HL-60/S4 (cell line): ENCODE data around the gene GNGT1.

ENCODE experiments used
- in situ Hi-C: fragments of 300-500 bp; cut with MboI; formaldehyde crosslinking; loops from 2 replicates; pipeline ENCODE4 v1.14.3; 2022; ENCODE audit warnings: low sequenced_read_pairs

The GNGT1 gene

GRCh38 chr7:93906267-93906666 lies at the start of gene GNGT1:
TSS of gene GNGT1 (plus strand) at chr7:93906567. CDS start at chr7:93906747, 180 bp downstream.
- in situ Hi-C loops = loop anchor here (25.0 kb wide), 1 partner anchor 181 kb away; no protein-coding TSS in a partner anchor

- in situ Hi-C loops = no loop called here
Measured at GRCh38 chr7:93858857-93859256, 47.5 kb upstream of the GNGT1 start.

GRCh38 chr7:93860261-93860660 lies 46.1 kb upstream of the GNGT1 start:
- in situ Hi-C loops = no loop called here

DNA sequence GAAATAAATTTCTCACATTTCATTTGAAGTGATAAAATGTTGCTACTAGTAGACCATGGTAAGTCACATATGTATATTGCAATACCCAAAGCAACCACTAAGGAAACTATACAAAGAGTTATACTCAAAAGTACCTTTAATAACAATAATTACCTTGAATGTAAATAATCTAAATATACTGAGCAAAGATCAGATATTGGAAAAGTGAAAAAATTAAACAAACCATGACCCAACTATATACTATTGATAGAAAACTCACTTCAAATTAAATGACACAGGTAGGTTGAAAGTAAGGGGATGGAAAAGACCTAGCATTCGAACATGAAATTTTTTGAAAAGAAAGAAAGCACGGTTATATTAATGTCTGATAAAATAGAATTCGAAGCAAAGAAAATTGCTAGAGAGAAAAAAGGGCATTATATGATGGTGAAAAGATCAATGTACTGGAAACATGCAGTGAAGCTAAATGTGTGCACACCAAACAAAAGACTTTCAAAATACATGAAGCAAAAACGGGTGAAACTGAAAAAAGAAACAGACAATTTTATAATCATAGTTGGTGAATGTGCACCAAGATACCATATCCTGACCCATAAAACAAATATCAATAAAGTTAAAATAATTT lies 44.9 kb upstream of the GNGT1 start:
- in situ Hi-C loops = no loop called here

DNA sequence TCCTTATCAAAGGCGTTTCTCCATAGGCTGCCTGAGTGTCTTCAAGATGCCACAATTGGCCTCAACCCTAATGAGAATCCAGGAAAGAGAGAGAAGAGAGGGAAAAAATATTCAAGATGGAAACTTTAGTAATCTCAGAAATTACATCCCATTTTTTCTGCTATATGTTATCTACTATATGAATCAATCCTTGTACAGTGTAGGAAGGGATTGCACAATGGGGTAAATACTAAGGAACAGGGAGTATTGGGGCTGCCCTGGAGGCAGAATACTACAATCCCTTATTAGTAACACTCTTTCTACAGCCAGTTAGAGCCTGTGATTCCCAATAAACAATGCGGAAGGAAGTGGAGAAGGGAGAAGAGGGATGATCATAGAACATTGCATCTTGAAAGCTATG lies 43.7 kb upstream of the GNGT1 start:
- in situ Hi-C loops = no loop called here

DNA sequence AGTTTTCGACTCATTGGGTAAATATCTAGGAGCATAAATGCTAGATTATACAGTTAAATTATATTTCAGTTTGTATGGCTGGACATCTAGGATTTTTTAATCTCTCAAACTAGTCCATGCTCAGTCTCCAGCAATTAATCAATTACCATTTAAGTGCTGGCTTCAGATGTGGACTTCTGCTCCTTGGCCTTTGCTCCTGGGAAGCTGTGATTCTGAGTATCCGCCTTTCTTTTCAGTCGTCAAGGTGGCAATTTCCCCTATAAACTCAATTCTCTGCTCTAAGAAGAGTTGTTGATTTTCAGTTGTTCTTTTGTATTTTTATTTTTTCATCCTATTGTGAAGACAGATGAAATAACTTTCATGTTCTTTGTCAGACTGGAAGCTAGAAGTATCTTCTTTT lies 39.5 kb upstream of the GNGT1 start:
- in situ Hi-C loops = no loop called here

GRCh38 chr7:93873998-93874574 lies 32.3 kb upstream of the GNGT1 start:
- in situ Hi-C loops = no loop called here

DNA sequence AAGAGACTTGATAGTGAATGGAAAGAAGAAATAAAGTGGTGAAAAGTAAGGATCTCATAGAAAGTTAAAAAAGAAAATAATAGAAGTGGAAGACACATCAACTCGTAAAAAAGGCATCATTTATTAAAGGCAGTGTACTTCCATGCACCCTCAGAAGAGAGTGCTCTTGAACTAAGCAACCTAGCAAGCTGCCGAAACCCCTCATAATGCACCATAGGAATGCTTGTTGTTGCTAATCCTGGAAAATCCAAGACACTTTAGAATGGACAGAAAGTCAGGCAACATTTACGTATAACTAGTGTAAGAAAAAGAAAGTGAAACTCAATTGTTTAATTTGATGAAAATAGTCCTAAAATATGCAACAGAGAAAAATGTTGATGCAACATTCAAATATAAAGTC lies 28.6 kb upstream of the GNGT1 start:
- in situ Hi-C loops = no loop called here

DNA sequence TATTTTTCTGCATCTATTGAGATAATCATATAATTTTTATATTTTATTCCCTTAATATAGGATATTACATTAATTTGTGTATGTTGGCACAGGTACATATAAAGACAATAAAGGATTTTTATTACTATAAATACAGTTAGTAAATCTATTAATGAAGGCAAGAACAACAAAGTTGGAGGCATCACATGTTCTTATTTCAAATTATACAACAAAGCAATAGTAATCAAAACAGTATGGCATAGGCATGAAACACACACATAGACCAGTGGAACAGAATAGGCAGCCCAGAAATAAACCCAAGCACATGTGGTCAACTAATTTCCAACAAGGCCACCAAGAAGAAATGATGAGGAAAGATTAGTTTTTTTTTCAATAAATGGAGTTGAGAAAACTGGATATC lies 27.0 kb upstream of the GNGT1 start:
- in situ Hi-C loops = no loop called here

DNA sequence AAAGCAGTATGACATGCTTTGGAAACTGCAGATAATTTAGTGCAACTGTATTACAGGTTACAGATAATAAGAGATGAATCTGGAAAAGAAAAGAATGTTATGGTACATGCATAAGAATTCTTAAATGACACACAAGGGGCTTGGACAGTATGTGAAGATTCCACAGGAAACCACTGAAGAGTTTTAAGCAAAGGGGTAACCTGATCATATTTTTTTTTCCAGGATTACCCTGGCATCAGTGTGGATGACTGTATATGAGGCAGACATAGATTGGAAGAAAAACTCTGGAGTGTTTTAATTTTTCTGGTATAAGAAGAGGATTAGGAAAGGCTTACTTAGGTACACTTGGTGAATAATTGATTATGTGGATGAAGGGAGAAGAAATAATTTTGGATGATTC lies 23.9 kb upstream of the GNGT1 start:
- in situ Hi-C loops = no loop called here

DNA sequence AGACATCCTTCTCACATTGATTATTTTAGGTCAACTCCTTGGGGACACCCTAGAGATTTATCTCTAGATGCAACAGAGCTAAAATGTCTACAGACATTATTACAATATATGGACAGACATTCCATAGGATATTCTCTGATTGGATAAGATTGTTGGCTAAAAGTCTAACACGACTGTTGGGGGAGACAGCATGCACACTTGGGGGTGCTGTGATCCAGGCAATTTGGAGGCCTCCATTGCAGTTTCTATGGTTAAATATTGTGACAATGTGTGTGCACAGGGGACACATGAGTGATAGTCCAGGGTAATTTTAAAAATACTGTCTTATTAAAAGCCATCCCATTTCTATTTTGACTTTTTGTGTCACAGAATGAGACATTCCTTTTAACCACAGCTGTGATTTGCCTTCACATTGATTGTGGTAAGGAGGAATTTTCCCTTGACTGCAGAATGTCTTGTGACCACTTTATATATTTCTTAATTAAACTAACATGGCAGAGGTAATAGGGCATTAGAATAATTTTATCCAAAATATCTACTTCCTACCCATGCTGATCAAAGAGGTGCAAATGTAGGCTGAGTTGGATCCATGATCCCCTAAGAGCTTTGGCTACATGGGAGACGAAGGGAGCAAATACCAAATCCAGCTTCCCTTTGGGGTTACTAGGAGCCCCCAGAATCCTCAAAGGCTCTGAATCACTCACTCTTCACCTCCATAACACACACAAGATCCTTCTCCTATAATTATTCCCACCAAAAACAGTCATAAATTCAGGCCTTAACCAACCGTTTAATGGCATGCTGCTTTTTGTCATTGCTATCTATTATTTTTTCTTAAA lies 23.1 kb upstream of the GNGT1 start:
- in situ Hi-C loops = no loop called here

DNA sequence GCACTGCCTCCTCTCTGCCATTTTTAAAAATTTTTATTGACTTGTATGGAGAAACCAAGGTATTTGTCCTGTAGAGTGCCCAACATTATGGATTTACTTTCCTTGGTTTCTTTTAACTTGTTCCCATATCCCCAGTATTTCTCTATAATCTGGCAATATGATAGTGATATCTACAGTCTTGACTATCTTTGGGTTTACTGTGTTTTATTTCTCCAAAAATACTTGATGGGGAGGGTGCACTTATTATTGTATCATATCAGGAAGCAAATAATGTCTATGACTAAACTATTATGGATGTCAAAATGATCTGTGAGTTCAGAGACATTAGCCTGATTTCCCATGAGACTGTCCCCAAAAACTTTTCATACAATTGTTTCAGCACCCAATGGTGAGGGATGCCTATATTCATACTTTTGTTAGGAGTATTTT lies 22.4 kb upstream of the GNGT1 start:
- in situ Hi-C loops = no loop called here

- in situ Hi-C loops = no loop called here
Measured at GRCh38 chr7:93884541-93884940, 21.8 kb upstream of the GNGT1 start.

- in situ Hi-C loops = no loop called here
Measured at GRCh38 chr7:93889261-93889660, 17.1 kb upstream of the GNGT1 start.

DNA sequence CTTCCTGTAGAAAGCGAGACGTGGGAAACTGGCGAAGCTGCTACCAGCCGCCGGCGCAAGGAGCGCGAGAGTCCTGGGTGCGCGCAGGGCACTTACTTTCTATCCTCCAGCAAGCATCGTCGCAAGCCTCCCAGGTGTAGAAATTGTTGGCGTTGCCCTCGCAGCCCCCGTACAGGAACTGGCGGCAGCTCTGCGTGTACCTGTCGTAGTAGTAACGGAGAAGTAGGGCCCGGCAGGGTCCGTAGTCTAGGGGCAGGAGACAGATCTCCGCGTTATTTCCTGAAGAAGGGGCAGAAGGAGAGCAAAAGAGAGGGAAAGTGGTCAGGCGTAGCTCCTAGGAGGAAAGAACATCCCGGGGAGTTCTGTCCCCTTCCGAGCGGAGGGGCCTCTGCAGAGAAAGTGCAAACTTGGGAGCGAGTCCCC lies 16.3 kb upstream of the GNGT1 start:
- in situ Hi-C loops = no loop called here

- in situ Hi-C loops = no loop called here
Measured at GRCh38 chr7:93890464-93891068, 15.8 kb upstream of the GNGT1 start, which contains the start of gene TFPI2. TSS of gene TFPI2 (minus strand) at chr7:93890753. CDS start at chr7:93890678, 75 bp downstream.

- in situ Hi-C loops = no loop called here
Measured at GRCh38 chr7:93894426-93894825, 11.9 kb upstream of the GNGT1 start.

DNA sequence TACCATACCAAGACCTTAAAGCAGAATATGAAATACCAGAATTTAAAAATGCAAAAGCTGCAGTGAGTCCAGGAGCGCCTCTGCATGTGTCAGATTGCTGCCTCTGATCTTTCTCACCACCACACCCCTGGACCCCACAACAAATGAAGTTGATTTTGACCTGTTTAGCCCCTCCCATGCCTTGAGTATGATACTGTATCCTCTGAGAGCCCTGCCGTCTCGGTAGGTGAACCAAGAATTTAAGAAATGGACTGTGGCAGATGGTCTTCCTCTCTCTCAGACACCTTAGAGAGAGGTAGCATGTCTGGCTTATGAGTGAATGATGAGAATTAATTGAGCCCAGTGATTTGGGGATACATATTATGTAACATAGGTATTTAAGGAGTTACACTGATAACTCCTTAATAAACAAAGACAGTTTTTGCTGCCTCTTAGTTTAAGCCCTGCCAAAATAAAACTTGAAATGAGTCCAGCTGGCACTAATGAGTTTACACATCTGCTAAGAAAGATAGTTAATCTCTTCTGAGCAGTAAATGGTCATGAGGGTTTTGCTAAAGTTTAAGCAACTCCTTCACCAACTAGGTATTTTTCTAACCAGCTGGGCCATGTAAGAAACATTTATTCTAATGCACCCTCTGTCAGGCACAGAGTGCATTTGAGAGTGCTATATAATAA lies 11.3 kb upstream of the GNGT1 start:
- in situ Hi-C loops = no loop called here

DNA sequence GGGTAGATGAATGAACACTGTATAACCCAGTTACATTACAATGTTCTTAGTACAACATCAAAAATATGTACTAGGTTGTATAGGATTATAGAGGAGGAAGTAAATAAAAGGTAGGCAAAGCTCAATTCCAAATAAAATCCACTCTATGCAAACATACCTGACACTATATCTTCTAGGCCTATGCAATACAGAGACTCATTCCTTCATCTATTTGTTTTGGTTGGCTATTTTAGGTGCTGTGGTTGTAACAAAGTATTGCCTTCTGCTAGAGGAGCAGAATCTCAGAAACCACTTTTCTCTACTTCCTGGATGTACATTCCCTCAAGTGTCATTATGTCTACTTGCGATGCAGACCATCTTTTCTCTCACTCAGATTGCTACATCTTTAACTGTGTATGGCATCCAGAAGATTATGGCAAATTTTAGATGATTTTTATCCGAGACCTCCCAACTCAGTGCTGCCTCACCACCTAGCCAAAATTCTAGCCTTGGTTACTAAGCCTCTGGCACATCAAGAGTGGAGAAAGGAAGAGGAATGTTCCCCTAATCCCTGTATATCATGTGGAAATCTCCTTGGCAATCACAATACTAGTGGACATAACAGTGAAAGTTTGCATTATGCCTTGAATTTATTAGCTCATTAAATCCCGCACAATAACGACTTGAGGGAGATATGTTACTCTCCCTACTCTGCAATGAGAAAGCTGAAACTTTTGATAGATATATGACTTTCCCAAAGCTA lies 10.3 kb upstream of the GNGT1 start:
- in situ Hi-C loops = no loop called here

GRCh38 chr7:93897680-93898079 lies 8.7 kb upstream of the GNGT1 start:
- in situ Hi-C loops = no loop called here
